Kidney epithelial cell (primary cell): ENCODE results near the gene MIAT. TPM values are rescaled to one million over a fixed set of nuclear protein-coding genes. Genes with fewer than 3 reads are reported as not detected.

Experiments
- DNase-seq: peaks from one replicate; pipeline ENCODE4 v3.0.0-alpha.2; 2010; ENCODE audit warnings: low read depth
- H3K27me3 ChIP-seq: 2 replicates; pipeline ENCODE4 v1.6.0; 2011; ENCODE audit warnings: low read length; ENCODE audit not compliant: control insufficient read depth, insufficient read depth
- H3K36me3 ChIP-seq: 2 replicates; pipeline ENCODE4 v1.5.1; 2011; ENCODE audit warnings: low read length; ENCODE audit not compliant: control insufficient read depth, insufficient read depth
- H3K4me3 ChIP-seq: 2 replicates; pipeline ENCODE4 v1.5.1; 2011; ENCODE audit warnings: low read depth, mild to moderate bottlenecking, control low read depth, low read length
- total RNA-seq: library from RNA; depleted of rRNA; stranded (reverse); fragments of >200 nt; gene quantifications from 2 replicates; pipeline ENCODE4 v1.2.3, GENCODE V29; 2015
- TF ChIP-seq, protein P1 (sequence below): IDR thresholded peaks from 2 replicates; pipeline ENCODE4 v1.5.1; 2011; ENCODE audit warnings: mild to moderate bottlenecking, moderate library complexity, low read length, control low read depth, inconsistent platforms; ENCODE audit not compliant: insufficient read depth, poor library complexity, severe bottlenecking

MIAT gene
- total RNA-seq, 1 donor from 2014 or later, result 0.50 TPM

DNA sequence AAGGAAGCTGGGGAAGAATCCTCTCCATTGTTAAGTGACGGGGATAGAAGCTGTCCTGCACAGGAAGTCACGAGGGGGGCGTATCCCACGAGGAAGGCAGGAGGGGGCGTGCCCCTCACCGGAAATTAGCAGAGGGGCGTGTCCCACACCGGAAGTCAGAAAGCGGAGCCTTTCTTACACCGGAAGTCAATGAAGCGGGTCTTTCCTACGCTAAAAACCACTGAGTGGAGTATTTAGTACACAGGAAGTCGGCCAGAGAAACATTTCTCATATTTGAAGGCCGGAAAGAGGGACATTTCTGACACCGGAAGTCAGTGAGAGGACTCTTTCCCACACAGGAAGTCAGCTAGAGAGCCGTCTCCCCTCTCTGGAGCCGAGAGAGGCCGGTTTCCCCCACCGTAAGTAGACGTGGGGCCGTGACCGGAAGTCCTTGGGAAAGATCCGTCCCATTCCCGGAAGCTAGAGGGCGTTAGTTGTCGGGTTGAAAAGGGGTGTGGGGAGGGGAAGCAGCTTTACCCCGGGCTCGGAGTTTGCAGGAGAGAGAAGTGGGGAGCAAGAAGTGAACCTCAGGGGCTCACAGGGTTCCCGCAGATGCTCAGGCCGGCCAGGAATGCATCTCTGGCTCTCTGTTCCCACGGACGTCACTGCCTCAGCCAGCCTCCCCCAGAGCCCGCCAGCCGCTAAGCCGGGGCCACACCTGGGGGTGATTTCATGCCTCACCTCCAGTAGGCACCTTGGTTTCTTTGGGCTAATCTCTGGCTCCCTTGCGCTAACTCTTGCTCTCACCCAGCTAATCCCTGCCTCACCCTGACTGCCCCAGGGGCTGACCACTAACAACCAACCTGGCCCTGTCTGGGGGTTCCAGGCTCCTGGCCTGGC, 15.4 kb downstream of the MIAT start:
- TF ChIP-seq, protein P1, sequence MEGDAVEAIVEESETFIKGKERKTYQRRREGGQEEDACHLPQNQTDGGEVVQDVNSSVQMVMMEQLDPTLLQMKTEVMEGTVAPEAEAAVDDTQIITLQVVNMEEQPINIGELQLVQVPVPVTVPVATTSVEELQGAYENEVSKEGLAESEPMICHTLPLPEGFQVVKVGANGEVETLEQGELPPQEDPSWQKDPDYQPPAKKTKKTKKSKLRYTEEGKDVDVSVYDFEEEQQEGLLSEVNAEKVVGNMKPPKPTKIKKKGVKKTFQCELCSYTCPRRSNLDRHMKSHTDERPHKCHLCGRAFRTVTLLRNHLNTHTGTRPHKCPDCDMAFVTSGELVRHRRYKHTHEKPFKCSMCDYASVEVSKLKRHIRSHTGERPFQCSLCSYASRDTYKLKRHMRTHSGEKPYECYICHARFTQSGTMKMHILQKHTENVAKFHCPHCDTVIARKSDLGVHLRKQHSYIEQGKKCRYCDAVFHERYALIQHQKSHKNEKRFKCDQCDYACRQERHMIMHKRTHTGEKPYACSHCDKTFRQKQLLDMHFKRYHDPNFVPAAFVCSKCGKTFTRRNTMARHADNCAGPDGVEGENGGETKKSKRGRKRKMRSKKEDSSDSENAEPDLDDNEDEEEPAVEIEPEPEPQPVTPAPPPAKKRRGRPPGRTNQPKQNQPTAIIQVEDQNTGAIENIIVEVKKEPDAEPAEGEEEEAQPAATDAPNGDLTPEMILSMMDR, result peak; percentile 68
- peak overlapping the region; percentile 68 for H3K4me3 ChIP-seq
- DNase-seq, result peak; percentile 76
- H3K36me3 ChIP-seq, result no peaks in the 10 kb centered on the region
- H3K27me3 ChIP-seq, result no peaks in the 10 kb centered on the region

DNA sequence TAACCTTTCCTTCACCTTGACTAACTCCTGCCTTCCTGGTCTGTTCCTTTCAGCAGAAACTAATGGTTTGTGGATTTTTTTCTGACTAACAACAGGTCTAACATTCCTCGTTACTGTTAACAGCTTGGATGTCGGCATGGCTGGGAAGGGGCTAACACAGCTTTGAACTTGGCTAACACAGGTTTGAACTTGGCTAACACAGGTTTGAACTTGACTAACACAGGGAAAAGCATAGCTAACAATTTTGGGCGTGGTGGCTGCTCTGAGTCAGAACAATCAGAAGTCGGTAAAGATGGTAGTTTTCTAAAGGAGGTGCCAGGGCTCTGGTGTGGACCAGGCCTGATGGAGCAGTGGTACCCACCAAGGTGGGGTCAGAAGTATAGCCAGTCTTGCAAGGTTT, 16.1 kb downstream of the MIAT start:
- Histone ChIP-seq H3K36me3 (no peaks in the 10 kb centered on the region), H3K4me3 (peak overlapping the region; percentile 68), H3K27me3 (no peaks in the 10 kb centered on the region)
- no peak for DNase-seq
- TF ChIP-seq, protein P1, result no peak

DNA sequence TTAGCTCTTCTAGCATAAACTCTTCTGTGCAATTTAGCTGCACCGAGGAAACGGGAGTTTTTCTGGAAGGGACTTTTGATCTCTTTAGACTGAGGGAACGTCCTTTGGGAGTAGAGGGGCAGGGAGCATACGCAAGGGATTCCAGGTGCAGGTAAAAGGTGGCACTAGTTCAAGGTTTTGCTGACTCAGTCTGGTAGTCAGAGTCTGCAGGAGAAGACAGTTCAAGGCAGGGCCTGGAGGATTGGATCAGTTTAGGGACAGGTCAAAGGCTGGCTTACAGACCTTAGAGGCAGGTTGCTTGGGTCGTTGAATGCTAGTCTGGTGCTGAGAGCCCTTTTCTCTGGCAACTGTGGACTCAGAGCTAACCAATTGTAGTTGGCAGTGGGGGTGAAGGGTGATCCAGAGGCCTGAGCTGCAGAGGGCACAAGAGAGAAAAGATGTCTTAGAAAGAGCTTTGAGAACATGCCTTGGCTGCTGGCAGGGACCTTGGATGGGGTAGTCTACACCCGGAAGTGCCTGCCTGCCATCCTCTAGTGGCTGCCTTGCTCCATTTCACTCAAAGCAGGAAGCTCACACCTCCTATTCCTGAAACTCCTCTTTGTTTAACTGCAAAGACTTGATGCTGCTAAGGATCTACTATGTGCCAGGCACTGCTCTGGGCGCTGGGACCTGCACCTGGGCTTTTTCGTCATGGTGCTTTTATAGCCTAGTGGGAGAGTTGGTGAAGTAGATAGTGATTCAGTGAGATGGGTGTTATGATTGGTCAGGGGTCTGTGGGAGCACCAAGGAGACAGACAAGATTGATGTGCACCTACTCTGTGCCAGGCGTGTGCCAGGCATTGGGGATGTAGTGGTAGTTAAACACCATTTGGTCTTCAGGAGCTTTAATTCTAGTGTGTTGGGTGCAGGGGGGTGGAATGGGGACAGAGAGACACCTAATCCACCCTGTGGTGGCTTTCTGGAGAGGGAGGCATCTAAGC, 17.1 kb downstream of the MIAT start:
- no peak overlapping the region for H3K4me3 ChIP-seq
- DNase-seq, result no peak
- TF ChIP-seq, protein P1, result no peak
- H3K27me3 ChIP-seq, result no peaks in the 10 kb centered on the region
- no peaks in the 10 kb centered on the region for H3K36me3 ChIP-seq

DNA sequence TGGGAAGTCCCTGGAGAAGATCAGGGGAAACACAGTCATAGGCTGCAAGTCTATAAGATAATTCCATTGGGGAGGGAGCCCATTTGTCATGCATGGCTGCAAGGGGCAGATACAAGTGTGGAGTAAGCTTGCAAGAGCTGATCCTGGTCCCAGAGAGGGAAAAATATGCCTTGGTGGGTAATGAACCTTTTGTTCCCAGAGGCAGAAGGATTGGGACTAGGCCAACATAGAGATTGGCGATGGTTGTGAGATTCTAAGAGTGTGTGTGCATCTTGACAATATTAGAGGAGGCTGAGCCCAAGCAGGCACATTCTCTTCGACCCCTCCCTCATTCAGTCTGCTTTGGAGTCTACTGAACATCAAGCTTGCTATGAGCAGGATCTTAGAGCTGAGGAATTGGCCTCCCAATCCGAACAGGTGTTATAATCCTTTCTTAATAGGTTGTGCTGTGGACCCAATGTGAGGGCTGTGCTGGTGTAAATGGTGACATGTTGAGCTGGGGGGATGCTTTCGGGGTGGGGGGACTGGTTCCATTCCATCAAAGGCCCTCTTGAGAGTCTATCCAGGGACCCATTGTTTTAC, 18.4 kb downstream of the MIAT start:
- Histone ChIP-seq H3K27me3 (no peaks in the 10 kb centered on the region), H3K4me3 (no peak overlapping the region), H3K36me3 (no peaks in the 10 kb centered on the region)
- TF ChIP-seq, protein P1, result no peak
- DNase-seq, result no peak

DNA sequence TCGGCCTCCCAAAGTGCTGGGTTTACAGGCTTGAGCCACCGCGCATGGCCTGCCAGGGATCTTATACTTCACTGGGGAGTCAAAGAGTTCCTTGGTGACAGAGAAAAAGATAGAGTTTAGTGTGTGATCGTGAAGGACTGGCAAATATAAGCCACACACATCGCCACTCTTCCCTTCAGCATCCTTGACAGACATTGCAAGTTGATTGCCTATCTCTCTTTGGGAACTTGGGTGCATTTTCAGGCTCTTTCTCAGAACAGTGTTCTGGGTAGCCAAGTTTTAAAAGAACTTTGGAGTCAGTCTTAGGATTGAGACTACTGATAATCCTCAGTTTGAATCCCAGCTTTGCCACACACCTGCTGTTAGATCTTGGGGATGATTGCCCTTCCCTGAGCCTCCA, 19.8 kb downstream of the MIAT start:
- Histone ChIP-seq H3K36me3 (no peaks in the 10 kb centered on the region), H3K4me3 (no peak overlapping the region), H3K27me3 (no peaks in the 10 kb centered on the region)
- no peak for DNase-seq
- TF ChIP-seq, protein P1, result no peak
